ENCODE measurements around the gene IER5.

Gene IER5

GRCh38 chr1:181105134-181106021 is 16.9 kb downstream of the IER5 start (continued):
- TF ChIP-seq ZBTB10 (tag by site-specific recombination; IDR thresholded peaks at IDR 0.05) (no peak), SP2 (tag by site-specific recombination; IDR thresholded peaks at IDR 0.05) (0 out of 2 replicates have a peak, but pooled peaks have one; percentile 15), EGR2 (tag by site-specific recombination; IDR thresholded peaks at IDR 0.05; ENCODE audit: low read depth) (peak; percentile 92), OSR2 (tag by site-specific recombination; IDR thresholded peaks at IDR 0.05) (peak; percentile 41), KLF10 (tag by site-specific recombination; IDR thresholded peaks at IDR 0.05) (peak; percentile 78; the same call in 1 of the 2 replicates), ZNF571 (tag by site-specific recombination; IDR thresholded peaks at IDR 0.05) (no peak), ZNF596 (tag by site-specific recombination; IDR thresholded peaks at IDR 0.05) (0 out of 2 replicates have a peak, but pooled peaks have one; percentile 24), ZNF324 (tag by site-specific recombination; IDR thresholded peaks at IDR 0.05) (no peak), ZFP69B (tag by site-specific recombination; IDR thresholded peaks at IDR 0.05) (peak; percentile 49), ZNF280C (tag by site-specific recombination; IDR thresholded peaks at IDR 0.05) (no peak), ZNF521 (tag by site-specific recombination; IDR thresholded peaks at IDR 0.05) (no peak), ZBTB8A (tag by site-specific recombination; IDR thresholded peaks at IDR 0.05) (peak; percentile 93)

DNA sequence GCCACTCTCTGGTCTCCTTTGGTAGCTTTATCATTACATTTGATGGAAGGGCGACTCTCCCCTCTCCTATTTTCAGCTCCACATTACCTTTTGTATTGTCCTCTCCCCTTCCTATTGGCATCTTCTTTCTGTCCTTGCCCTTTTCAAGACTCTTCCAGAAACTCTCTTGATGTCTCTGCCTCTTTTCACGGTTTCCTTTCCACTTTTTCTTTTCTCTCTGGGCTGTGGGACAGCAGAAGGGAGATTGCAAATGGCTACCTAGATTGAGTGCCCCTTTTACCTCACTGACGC is 17.5 kb downstream of the IER5 start:
- no peak for TF ChIP-seq ZNF704 (tag by site-specific recombination; IDR thresholded peaks at IDR 0.05)
- 0 out of 2 replicates have a peak, but pooled peaks have one; percentile 36 for TF ChIP-seq ZNF335 (tag by site-specific recombination; conservative IDR thresholded peaks at IDR 0.05)
- 0 out of 2 replicates have a peak, but pooled peaks have one; percentile 38 for TF ChIP-seq ZNF366 (tag by site-specific recombination; conservative IDR thresholded peaks at IDR 0.05)
- TF ChIP-seq ZNF768 (tag by site-specific recombination; IDR thresholded peaks at IDR 0.05): no peak
- TF ChIP-seq PRDM1 (tag by site-specific recombination; IDR thresholded peaks at IDR 0.05): peak; percentile 88
- H3K4me3 ChIP-seq (ENCODE audit: low read depth, low read length): no peak overlapping the region
- H3K4me1 ChIP-seq (ENCODE audit: control insufficient read depth, insufficient read depth, low read length): peaks cover 25% of the 10 kb centered on the region; the same call in 1 of the 2 replicates
- H3K27ac ChIP-seq (ENCODE audit: extremely low read depth, low read depth, low read length): no peak overlapping the region; the same call in 1 of the 2 replicates
- no peaks in the 10 kb centered on the region for H3K9me3 ChIP-seq (ENCODE audit: control insufficient read depth, insufficient read depth, low read depth, low read length)
- no peaks in the 10 kb centered on the region for H3K36me3 ChIP-seq (ENCODE audit: control insufficient read depth in 2 of 2, insufficient read depth in 1 of 2, low read length in 2 of 2)
- POLR2A ChIA-PET: interaction anchor here (1.4 to 9.2 kb wide), 8 partner anchors 9 to 35 kb away, joined by 4 to 111 read pairs (median 16); partner anchors contain the start of gene IER5
- CTCF ChIA-PET: interaction anchor here (0.7 to 3.2 kb wide), 5 partner anchors 10 to 73 kb away, joined by 3 to 14 read pairs (median 3); no protein-coding TSS in a partner anchor

Measured in HEK293 (cell line).